CD4-positive, alpha-beta T cell treated with Interleukin-1 beta for 1 hour (primary cell): Measurements from ENCODE around the gene SIRPB2.
A peak's percentile ranks its signal among the peaks of the same experiment; 100 is the strongest.
"Not testable (repeated sequence)": the region's sequence is repeated elsewhere in the genome, so short reads cannot be mapped to it uniquely, and the experiment has no call there.

Experiments used
- DNase-seq, 2 donors: peaks; one replicate each; pipeline ENCODE4 v3.0.0-alpha.2; 2020 to 2022

Gene SIRPB2

DNA sequence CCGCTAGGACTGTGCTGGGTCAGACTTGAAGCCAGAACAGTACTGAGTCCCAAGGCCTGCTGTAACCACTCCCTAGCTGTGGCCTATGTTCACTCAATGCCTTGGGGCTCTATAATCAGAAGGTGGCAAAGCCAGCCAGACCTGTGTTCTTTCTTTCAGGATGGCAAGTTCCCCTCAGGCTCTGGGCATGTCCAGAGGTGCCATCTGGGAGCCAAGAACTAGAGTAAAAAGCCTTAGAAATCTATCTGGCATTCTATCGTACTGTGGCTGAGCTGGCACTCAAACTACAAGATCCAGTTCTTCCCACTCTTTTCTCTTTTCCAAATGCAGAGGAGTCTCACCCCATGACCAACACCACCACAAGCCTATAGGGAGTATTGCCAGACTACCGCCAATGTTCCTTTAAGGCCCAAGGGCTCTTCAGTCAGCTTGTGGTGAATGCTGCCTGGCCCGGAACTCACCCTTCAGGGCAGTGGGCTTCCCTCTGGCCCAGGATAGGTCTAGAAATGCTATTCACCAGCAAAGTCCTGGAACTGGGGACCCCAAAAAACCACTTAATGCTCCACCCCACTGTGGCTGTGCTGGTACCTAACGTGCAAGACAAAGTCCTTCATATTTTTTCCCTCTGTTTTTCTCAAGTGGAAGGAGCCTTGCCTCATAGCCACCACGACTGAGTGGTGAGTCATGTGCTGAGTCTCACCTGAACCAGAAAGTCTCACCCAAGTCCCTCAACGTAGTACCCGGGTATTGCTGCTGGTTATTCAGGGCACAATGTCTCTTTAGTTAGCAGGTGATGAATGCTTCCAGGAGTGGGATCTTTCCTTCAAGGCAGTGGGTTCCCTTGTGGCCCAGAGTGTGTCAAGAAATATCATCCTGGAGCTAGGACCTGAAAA, 8.6 kb upstream of the SIRPB2 start:
- no peak for DNase-seq

GRCh38 chr20:1497371-1497770, 6.2 kb upstream of the SIRPB2 start:
- DNase-seq: not testable (repeated sequence)

- DNase-seq: no peak
Observed at GRCh38 chr20:1496930-1497329, 5.7 kb upstream of the SIRPB2 start.

- no peak for DNase-seq
Observed at GRCh38 chr20:1494436-1494835, 3.2 kb upstream of the SIRPB2 start.

GRCh38 chr20:1493536-1493935, 2.3 kb upstream of the SIRPB2 start:
- DNase-seq: no peak

- DNase-seq: no peak
Observed at GRCh38 chr20:1491860-1492642, 831 bp upstream of the SIRPB2 start.

DNA sequence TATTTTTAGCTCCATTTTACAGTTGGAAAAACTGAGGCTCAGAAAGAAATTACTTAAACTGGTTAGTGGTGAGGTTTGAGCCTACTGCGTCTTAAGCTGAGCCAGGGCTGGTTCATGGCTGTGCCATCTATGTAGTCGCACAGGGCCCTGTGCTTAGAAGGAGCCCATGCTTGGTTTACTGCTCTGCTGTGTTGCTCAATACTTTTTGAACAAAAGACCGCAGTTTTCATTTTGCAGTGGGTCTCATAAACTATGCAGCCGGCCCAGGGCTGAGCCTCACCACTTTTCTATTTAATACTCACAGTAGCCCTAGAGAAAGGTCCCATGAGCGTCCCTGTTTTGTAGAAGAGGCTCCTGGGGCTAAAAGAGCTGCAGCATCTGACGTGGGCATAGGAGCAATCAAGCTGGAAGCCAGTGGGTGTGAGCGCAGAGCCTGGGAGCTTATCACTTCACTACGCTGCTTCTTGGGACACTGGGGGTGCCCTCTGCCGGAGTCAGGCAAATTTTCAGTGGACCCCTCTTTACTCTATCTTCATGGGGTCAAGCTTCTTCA, 501 bp downstream of the SIRPB2 start:
- DNase-seq: no peak

DNA sequence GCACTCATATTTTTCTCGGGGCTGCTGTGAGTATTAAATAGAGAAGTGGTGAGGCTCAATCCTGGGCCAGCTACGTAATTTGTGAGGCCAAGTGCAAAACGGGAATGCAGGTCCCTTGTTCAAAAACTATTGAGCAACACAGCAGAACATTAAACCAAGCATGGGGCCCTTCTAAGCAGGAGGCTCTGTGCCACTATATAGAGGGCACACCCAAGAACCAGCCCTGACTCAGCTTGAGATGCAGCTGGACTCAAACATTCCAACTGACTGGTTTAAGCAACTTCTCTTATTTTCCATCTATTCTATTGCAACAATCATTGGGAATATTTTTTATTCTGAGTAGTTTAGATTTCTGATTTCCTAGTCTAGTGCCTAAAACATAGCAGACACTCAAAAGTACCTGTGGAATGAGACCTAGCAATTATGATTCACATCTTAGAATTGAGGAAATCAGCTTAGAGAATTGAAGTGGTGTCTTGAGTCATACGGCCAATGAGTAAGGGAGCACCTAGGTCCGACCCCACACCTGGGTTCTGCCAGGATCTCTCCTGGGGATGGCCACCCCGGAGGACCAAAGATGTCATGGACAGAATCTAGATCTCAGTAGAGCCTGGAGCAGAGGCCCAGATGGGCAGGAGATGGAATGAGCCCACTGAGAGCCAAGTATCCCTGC, 1.3 kb downstream of the SIRPB2 start:
- DNase-seq: peak in 1 of 2 donors; percentile 39

DNA sequence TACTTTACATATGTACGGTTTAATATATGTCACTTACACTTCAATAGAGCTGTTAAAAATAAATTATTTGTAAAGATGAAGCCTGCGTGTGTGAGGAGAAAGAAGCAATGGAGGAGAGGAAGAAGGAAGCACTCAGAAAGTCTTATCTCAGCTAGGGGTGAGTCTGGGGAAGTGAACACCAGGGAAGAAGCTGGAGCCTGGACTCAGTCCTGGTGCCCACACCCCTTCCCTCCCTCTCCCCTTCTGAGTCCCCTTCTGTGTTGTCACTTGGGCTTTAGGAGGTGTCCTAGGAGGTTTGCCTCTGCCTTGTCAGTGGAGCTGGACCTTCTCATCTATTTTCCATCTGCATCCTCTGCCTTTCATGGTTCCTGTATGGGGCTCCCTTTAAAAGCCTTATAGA, 1.9 kb downstream of the SIRPB2 start:
- DNase-seq: no peak

- DNase-seq: no peak
Observed at GRCh38 chr20:1486566-1486965, 4.7 kb downstream of the SIRPB2 start.

DNA sequence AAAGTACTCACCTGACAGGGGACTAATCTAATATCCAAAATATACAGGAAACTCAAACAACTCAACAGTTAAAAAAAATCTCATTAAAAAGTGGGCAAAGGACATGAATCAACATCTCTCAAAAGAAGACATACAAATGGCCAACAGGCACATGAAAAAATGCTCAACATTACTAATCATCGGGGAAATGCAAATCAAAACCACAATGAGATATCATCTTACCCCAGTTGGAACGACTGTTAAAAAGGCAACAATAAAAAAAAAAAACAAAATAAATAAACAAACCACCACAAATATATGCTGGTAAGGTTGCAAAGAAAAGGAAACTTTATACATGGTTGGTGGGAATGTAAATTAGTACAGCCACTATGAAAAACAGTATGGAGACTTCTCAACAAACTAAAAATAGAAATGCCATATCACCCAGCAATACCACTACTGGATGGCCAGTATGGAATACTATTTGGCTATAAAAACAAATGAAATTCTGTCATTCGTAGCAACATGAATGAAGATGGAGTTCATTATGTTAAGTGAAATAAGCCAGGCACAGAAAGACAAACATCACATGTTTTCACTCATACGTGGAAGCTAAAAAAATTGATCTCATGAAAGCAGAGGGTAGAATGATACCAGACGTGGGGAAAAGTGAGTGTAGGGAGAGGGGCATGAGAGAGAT, 6.6 kb downstream of the SIRPB2 start:
- no peak for DNase-seq

GRCh38 chr20:1479831-1480595, 11.2 kb downstream of the SIRPB2 start:
- no peak for DNase-seq

DNA sequence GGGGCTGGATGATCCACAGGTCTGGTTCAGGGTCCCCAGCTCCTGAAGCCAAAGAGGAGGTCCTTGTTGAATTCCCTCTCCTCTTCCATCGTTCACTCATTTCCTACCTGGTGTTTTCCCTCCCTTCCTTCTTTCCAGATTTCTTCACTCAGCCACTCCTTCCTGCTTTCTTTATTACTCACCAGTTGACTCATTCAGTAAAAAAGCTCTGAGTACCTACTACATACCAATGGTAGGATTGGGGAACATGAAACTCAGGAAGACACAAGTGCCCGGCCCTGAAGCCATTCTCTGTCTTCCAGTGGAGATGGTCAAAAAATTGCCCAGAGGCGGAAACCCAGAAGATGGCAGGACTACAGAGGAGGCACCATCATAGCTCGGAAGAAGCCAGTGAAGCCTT, 12.7 kb downstream of the SIRPB2 start:
- no peak for DNase-seq

DNA sequence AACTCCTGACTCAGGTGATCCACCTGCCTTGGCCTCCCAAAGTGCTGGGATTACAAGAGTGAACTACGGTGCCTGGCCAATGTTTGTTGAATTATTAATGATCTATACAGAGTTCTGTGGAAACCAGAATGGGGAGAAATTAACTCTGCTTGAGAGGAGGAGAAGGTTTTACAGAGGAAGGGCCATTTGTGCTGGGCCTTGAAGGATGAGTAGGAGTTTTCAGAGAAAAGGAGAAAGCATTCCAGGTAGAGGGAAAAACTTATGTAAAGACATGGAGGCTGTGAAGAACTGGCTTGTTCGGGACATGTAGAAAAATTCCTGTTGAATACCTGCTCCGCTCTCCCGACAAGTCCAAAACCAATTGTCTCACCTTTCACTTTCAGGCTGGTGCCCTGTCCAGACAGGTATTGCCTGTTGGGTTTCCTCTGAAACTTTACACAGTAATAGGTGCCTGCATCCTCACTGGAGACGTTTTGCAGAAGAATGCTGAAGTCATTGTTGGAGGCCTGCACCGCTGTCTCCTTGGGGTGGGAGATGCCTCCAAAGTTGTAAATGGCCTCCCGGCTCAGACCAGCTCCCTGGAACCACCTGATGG, 13.2 kb downstream of the SIRPB2 start:
- DNase-seq: no peak

DNA sequence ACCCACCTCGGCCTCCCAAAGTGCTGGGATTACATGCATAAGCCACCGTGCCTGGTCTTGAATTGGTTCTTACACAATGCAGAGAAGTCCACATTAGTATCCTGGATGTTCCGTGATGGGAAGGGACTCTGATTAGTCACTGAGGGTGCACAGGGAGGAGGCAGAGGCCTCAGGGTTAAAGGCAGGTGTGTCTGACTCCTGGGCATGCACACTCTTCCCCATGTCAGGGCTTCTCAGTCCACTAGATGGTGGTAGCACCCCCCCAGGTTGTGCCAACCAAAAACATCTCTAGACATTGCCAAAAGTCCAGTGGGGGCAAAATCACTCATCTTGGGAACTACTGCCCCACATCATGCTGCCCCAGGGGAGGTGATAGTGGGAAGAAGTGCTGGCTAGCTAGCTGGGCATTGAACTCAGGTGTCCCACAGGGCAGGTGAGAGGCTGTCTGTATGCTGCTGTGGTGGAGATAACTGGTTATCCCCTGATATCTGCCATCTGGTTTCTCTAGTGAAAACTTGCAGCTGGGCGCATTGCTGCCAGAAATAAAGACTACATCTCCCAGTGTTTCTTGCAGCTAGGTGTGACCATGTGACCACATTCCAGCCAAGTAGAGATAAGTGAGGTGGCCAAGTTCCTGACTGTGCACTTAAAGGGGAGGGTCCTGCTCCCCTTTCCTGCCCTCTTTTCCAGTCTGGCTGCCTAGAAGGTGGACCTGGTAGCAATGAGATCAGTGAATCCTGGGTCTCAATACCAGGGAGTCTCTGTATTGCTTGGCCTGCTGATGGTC, 16.2 kb downstream of the SIRPB2 start:
- DNase-seq: no peak

- DNase-seq: no peak
Observed at GRCh38 chr20:1474325-1474724, 16.9 kb downstream of the SIRPB2 start.

GRCh38 chr20:1473246-1474220, 17.7 kb downstream of the SIRPB2 start:
- DNase-seq: no peak

DNA sequence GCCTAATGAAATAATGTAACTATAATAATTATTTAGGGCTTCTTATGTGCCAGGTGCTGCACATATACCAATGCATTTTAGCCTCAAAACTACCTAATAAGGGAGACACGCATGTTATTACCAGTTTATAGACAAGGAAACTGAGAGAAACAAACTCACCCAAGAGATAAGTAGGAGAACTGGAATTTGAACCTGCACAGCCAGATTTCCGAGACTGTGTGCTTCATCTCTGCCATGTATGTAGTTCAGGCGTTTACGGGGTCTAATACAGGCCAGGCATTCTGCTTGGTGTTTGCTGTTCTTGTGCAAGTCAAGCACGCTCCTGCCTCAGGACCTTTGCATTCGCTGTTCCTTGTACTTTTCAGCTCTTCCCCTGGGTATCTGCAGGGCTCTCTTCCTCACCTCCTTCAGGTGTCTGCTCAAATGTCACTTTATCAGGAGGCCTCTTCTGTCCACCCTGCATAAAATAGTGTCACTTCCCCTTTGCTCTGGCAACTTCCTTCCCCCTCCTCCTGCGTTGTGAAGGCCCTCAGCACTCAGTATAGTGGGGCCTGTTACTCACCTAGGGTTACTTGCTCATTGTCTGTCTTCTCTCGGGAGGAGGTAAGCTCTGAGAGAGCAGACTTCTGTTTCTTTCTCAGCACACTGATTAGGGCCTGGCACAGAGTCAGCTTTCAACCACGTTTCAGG, 18.5 kb downstream of the SIRPB2 start:
- DNase-seq: peak in 1 of 2 donors; percentile 35

DNA sequence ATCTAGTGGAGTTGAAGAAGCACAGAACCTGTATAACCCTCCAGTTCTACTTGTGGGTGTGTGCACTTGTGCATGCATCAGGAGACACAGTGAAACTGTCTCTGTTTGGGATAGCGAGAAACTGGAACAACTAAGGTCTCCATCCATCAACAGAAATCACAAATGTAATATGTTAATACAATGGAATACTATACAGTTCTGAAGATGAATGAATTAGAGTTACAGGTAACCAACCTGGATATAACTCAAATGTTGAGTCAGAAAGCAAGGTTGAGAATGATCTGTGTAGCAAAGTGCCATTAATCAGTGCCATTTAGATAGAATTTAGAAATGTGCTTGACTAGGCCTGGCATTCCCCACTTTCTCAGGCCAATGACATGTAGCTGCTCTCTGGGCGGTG, 20.0 kb downstream of the SIRPB2 start:
- DNase-seq: no peak
